PC-3 (cell line): ENCODE data around the gene GPR101. TPM values are rescaled to one million over a fixed set of nuclear protein-coding genes. Genes with fewer than 3 reads are reported as not detected.

Experiments
- ATAC-seq: fragments of 200-7000 bp; cut with Tn5 transposase; 2 replicates; pipeline ENCODE4 v1.9.1; 2020; ENCODE audit warnings: mild to moderate bottlenecking, moderate library complexity
- BruUV-seq: library from RNA; stranded (reverse); fragments of 400-500 nt; replicated peaks from 2 replicates; lab custom pipeline; 2021; lab: Mats Ljungman, UMichigan
- CTCF ChIA-PET: fragments of 300-600 bp; sonication (Branson Sonifier 250); formaldehyde crosslinking; loops from one replicate; lab custom pipeline; 2022; ENCODE audit warnings: antibody characterized with exemption; lab: Charles Lee
- POLR2A ChIA-PET: fragments of 300-600 bp; sonication (Branson Sonifier 250); formaldehyde crosslinking; loops from one replicate; lab custom pipeline; 2022; ENCODE audit warnings: antibody characterized with exemption; ENCODE audit not compliant: unreplicated experiment; lab: Charles Lee
- DNase-seq: peaks from one replicate; pipeline ENCODE4 v3.0.0-alpha.2; 2015
- H2AFZ ChIP-seq: fragments of 300-600 bp; sonication (generic); 2 replicates; pipeline ENCODE4 v1.6.0; 2016; ENCODE audit warnings: antibody characterized with exemption, low read length
- H3F3A ChIP-seq: fragments of 300-600 bp; sonication (generic); one replicate; pipeline ENCODE4 v1.6.0; 2017; ENCODE audit warnings: antibody characterized with exemption, low read length, control low read depth, mild to moderate bottlenecking; ENCODE audit not compliant: unreplicated experiment
- H3K27ac ChIP-seq: fragments of 300-600 bp; sonication (generic); 2 replicates; pipeline ENCODE4 v1.5.1; 2016; ENCODE audit warnings: mild to moderate bottlenecking, low read length
- H3K27me3 ChIP-seq: fragments of 300-600 bp; sonication (generic); 2 replicates; pipeline ENCODE4 v1.6.1; 2016; ENCODE audit warnings: low read length, mixed read lengths
- H3K36me3 ChIP-seq: fragments of 300-600 bp; sonication (generic); 2 replicates; pipeline ENCODE4 v1.6.1; 2016; ENCODE audit warnings: low read depth, mixed run types, low read length, mixed read lengths
- H3K4me1 ChIP-seq: fragments of 300-600 bp; sonication (generic); 2 replicates; pipeline ENCODE4 v1.5.1; 2016; ENCODE audit warnings: low read length; ENCODE audit not compliant: insufficient read depth
- H3K4me2 ChIP-seq: fragments of 300-600 bp; sonication (generic); 2 replicates; pipeline ENCODE4 v1.6.0; 2016; ENCODE audit warnings: low read length
- H3K4me3 ChIP-seq: fragments of 300-600 bp; sonication (generic); 2 replicates; pipeline ENCODE4 v1.5.1; 2016; ENCODE audit warnings: mild to moderate bottlenecking, low read length, mixed read lengths
- H3K79me2 ChIP-seq: fragments of 300-600 bp; sonication (generic); 2 replicates; pipeline ENCODE4 v1.6.1; 2017; ENCODE audit warnings: low read length, mixed read lengths
- H3K9ac ChIP-seq: fragments of 300-600 bp; sonication (generic); 2 replicates; pipeline ENCODE4 v1.6.0; 2016; ENCODE audit warnings: mild to moderate bottlenecking, low read length
- H3K9me2 ChIP-seq: fragments of 300-600 bp; sonication (generic); replicated peaks from 2 replicates; pipeline ENCODE4 v1.6.1; 2016; ENCODE audit warnings: mixed run types, low read length, mixed read lengths
- H3K9me3 ChIP-seq: fragments of 300-600 bp; sonication (generic); 2 replicates; pipeline ENCODE4 v1.6.1; 2016; ENCODE audit warnings: low read length, mixed read lengths
- H4K20me1 ChIP-seq: fragments of 300-600 bp; sonication (generic); 2 replicates; pipeline ENCODE4 v1.6.1; 2016; ENCODE audit warnings: low read length, mixed read lengths
- EZH2 ChIP-seq: fragments of 300-600 bp; sonication (generic); IDR thresholded peaks from one replicate; pipeline ENCODE4 v1.6.1; 2017; ENCODE audit warnings: antibody characterized with exemption, mild to moderate bottlenecking, low read length; ENCODE audit not compliant: unreplicated experiment
- EZH2phosphoT487 ChIP-seq: fragments of 300-600 bp; sonication (generic); IDR thresholded peaks from 2 replicates; pipeline ENCODE4 v1.6.1; 2018; ENCODE audit warnings: mild to moderate bottlenecking, antibody characterized with exemption, low read length, borderline replicate concordance
- intact Hi-C: fragments of 100-400 bp; cut with micrococcal nuclease; formaldehyde crosslinking; loops from 2 replicates; pipeline ENCODE4 v1.9.0; 2023
- total RNA-seq: library from RNA; depleted of rRNA; stranded (reverse); fragments of >200 nt; gene quantifications from 2 replicates; pipeline ENCODE4 v1.2.3, GENCODE V29; 2014
- TF ChIP-seq, protein P1 (sequence below): fragments of 300-600 bp; sonication (generic); conservative IDR thresholded peaks from 2 replicates; pipeline ENCODE4 v1.5.1; 2017; ENCODE audit warnings: antibody characterized with exemption, low read depth, mild to moderate bottlenecking, low read length

The GPR101 gene
- total RNA-seq, 1 experiment from 2014 or later = not detected

DNA sequence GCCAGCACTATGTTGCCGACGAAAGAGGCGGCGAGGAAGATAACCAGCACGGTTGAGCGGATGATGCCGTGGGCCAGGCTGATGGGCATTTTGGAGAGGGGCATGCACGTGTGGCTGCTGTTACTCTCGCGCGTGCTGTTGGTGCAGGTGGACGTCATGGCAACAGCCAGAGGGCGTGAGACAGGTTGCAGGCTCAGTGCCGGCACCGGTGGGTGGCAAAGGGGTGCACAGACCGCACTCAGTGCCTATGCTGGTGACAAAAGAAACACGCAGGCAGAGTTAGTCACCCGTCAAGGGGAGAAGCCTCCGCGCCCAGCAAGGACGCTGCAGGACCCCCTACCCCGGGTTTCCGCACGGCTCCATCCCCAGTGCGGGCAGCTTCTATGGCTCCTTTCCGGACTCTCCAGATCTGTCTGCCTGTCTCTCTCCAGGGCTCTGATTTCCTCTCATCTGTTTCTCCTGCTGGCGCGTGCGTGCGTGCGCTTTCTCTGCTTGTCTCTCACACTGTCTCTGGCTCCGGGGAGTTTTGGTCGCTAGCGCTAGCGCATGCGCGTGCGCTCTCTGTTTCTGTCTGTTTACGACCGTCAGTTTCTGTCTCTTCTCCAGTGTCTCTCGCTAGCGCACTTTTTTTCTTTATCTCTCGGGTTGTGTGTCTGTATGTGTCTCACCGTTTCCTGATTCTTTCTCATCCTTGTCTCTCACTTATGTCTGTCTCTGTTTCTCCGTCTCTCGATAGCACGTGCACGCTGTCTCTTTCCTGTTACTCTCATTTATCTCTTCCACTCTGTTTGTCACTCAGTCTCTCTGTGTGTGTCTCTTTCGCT lies 2.1 kb downstream of the GPR101 start:
- intact Hi-C loops = no loop called here
- TF ChIP-seq, protein P1, sequence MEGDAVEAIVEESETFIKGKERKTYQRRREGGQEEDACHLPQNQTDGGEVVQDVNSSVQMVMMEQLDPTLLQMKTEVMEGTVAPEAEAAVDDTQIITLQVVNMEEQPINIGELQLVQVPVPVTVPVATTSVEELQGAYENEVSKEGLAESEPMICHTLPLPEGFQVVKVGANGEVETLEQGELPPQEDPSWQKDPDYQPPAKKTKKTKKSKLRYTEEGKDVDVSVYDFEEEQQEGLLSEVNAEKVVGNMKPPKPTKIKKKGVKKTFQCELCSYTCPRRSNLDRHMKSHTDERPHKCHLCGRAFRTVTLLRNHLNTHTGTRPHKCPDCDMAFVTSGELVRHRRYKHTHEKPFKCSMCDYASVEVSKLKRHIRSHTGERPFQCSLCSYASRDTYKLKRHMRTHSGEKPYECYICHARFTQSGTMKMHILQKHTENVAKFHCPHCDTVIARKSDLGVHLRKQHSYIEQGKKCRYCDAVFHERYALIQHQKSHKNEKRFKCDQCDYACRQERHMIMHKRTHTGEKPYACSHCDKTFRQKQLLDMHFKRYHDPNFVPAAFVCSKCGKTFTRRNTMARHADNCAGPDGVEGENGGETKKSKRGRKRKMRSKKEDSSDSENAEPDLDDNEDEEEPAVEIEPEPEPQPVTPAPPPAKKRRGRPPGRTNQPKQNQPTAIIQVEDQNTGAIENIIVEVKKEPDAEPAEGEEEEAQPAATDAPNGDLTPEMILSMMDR = no peak
- TF ChIP-seq EZH2phosphoT487 = no peak
- no peak for TF ChIP-seq EZH2
- Histone ChIP-seq H3K36me3 (no peaks in the 10 kb centered on the region), H2AFZ (peak overlapping the region; percentile 78), H3K27ac (no peak overlapping the region), H3K4me2 (peak overlapping the region; percentile 86), H3K9me2 (no peaks in the 10 kb centered on the region), H3F3A (no peaks in the 10 kb centered on the region), H4K20me1 (no peaks in the 10 kb centered on the region), H3K4me3 (peak overlapping the region; percentile 66), H3K4me1 (peaks cover 10% of the 10 kb centered on the region), H3K9ac (no peak overlapping the region), H3K9me3 (no peaks in the 10 kb centered on the region), H3K79me2 (no peaks in the 10 kb centered on the region), H3K27me3 (peaks cover 66% of the 10 kb centered on the region)
- no TSS peak for BruUV-seq
- ATAC-seq = peak; percentile 76
- DNase-seq = peak; percentile 48
- CTCF ChIA-PET = no interaction called here
- POLR2A ChIA-PET = no interaction called here

DNA sequence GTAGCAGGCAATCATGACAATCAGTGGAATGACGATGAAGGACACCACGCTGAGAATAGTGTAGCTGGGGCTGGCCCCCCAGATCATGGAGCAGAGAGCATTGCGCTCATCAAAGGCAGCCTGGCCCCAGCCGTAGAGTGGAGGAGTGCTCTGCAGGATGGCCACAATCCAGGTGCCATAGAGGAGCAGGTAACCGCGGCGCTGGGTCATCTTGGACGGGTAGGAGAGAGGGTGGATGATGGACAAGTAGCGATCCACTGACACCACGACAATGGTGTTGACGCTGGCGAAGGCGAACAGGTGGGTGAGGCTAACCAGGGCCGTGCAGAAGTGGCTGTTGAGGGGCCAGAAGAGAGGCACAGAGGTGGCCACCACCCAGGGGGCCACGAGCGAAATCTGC lies 2.8 kb downstream of the GPR101 start:
- POLR2A ChIA-PET = no interaction called here
- Histone ChIP-seq H3F3A (no peaks in the 10 kb centered on the region), H3K4me3 (no peak overlapping the region), H3K27ac (no peak overlapping the region), H3K79me2 (no peaks in the 10 kb centered on the region), H3K9me2 (no peaks in the 10 kb centered on the region), H2AFZ (no peak overlapping the region), H3K27me3 (peaks cover 60% of the 10 kb centered on the region), H3K36me3 (no peaks in the 10 kb centered on the region), H4K20me1 (no peaks in the 10 kb centered on the region), H3K4me2 (no peak overlapping the region), H3K4me1 (peaks cover 10% of the 10 kb centered on the region), H3K9me3 (no peaks in the 10 kb centered on the region), H3K9ac (no peak overlapping the region)
- CTCF ChIA-PET = no interaction called here
- intact Hi-C loops = no loop called here
- BruUV-seq = no TSS peak
- no peak for DNase-seq
- no peak for ATAC-seq
- TF ChIP-seq EZH2phosphoT487 (no peak), EZH2 (no peak)
- TF ChIP-seq, protein P1 = no peak

DNA sequence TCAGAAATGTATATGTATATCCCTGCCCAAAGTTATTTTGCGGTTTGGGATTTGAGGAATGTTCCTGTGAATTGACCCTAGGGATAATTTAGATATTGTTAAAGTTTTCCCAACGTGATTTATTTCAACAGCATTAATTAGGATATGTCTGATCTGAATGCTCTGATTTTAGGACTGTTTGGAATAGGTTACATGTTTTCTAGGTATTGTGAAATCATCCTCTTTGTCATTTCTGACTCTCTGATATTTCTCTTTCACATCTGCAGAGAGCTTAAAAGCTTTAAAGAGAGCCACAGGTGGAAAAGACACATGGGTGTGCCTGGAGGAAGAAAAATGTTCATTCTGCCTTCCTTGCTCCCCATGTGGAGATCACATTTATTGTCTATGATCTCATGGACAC lies 5.1 kb downstream of the GPR101 start:
- intact Hi-C loops = no loop called here
- ATAC-seq = no peak
- POLR2A ChIA-PET = no interaction called here

More for the DNA sequence above, 5.1 kb downstream of the GPR101 start:
- Histone ChIP-seq H3F3A (no peaks in the 10 kb centered on the region), H3K79me2 (no peaks in the 10 kb centered on the region), H3K4me2 (no peak overlapping the region), H3K4me1 (peaks cover 10% of the 10 kb centered on the region), H3K27me3 (peaks cover 45% of the 10 kb centered on the region), H3K4me3 (no peak overlapping the region), H3K27ac (no peak overlapping the region), H3K36me3 (no peaks in the 10 kb centered on the region), H3K9ac (no peak overlapping the region), H4K20me1 (no peaks in the 10 kb centered on the region), H3K9me2 (no peaks in the 10 kb centered on the region), H3K9me3 (no peaks in the 10 kb centered on the region), H2AFZ (no peak overlapping the region)
- DNase-seq = no peak
- TF ChIP-seq, protein P1 = no peak
- CTCF ChIA-PET = no interaction called here
- no TSS peak for BruUV-seq
